ENCODE results near the gene OR52B6.

- no peak for TF ChIP-seq POLR2A (IDR thresholded peaks at IDR 0.05)
- no peak for TF ChIP-seq CTCF (IDR thresholded peaks at IDR 0.05 in 8 of 11, conservative IDR thresholded peaks at IDR 0.05 in 3 of 11)
Measured at GRCh38 chr11:5581014-5581413, 337 bp downstream of the OR52B6 start.
